WTC11 (cell line): Measurements from ENCODE around the gene NOL12. TPM values are rescaled to one million over a fixed set of nuclear protein-coding genes. Genes with fewer than 3 reads are reported as not detected.

Experiments
- ATAC-seq: fragments of 200-7000 bp; cut with Tn5 transposase; 2 replicates; pipeline ENCODE4 v1.10.0; 2021; ENCODE audit warnings: mild to moderate bottlenecking, moderate library complexity
- CTCF ChIA-PET: fragments of 300-600 bp; sonication (Branson Sonifier 250); formaldehyde crosslinking; loops from one replicate; lab custom pipeline; 2021; ENCODE audit warnings: antibody characterized with exemption; lab: Charles Lee
- POLR2A ChIA-PET: fragments of 350-600 bp; sonication (Branson Sonifier 250); formaldehyde crosslinking; loops from one replicate; lab custom pipeline; 2021; ENCODE audit warnings: antibody characterized with exemption; lab: Charles Lee
- DNase-seq: peaks from one replicate; pipeline ENCODE4 v3.0.0; 2021; ENCODE audit warnings: low spot score
- H3K27ac Mint-ChIP-seq: 2 replicates; pipeline ENCODE4 v1.8.0; 2021; ENCODE audit warnings: mixed read lengths
- H3K27me3 Mint-ChIP-seq: 2 replicates; pipeline ENCODE4 v1.8.0; 2021; ENCODE audit warnings: low read depth, mild to moderate bottlenecking, moderate library complexity, mixed read lengths
- H3K36me3 Mint-ChIP-seq: 2 replicates; pipeline ENCODE4 v1.8.0; 2021; ENCODE audit warnings: mixed read lengths
- H3K4me1 Mint-ChIP-seq: 2 replicates; pipeline ENCODE4 v1.8.0; 2022; ENCODE audit warnings: mixed read lengths
- H3K4me3 Mint-ChIP-seq: 2 replicates; pipeline ENCODE4 v1.8.0; 2021; ENCODE audit warnings: mild to moderate bottlenecking, moderate library complexity, mixed read lengths
- H3K9me3 Mint-ChIP-seq: 2 replicates; pipeline ENCODE4 v1.8.0; 2021; ENCODE audit warnings: mixed read lengths
- CBFB ChIP-seq: sonication (generic); formaldehyde crosslinking; IDR thresholded peaks from 2 replicates; pipeline ENCODE4 v1.8.1; 2022; ENCODE audit warnings: mild to moderate bottlenecking, low read depth, missing genetic modification reagents
- CTCF ChIP-seq: fragments of 200-600 bp; IDR thresholded peaks from 2 replicates; pipeline ENCODE4 v1.8.0; 2022; ENCODE audit warnings: antibody characterized with exemption
- EMX1 ChIP-seq: fragments of 250-450 bp; sonication (Bioruptor Pico); IDR thresholded peaks from 2 replicates; pipeline ENCODE4 v1.8.0; 2021; ENCODE audit warnings: mild to moderate bottlenecking
- ESRRA ChIP-seq: sonication (generic); formaldehyde crosslinking; IDR thresholded peaks from 2 replicates; pipeline ENCODE4 v1.8.1; 2022; ENCODE audit warnings: mild to moderate bottlenecking, missing genetic modification reagents, borderline replicate concordance
- FOXK1 ChIP-seq: sonication (generic); formaldehyde crosslinking; IDR thresholded peaks from 2 replicates; pipeline ENCODE4 v1.8.0; 2022; ENCODE audit warnings: mild to moderate bottlenecking, moderate library complexity, missing genetic modification reagents
- FOXP1 ChIP-seq: sonication (generic); formaldehyde crosslinking; IDR thresholded peaks from 2 replicates; pipeline ENCODE4 v1.8.0; 2022; ENCODE audit warnings: missing genetic modification reagents, mild to moderate bottlenecking, moderate library complexity, borderline replicate concordance
- HMGXB4 ChIP-seq: sonication (generic); formaldehyde crosslinking; IDR thresholded peaks from 2 replicates; pipeline ENCODE4 v1.8.1; 2023; ENCODE audit warnings: mild to moderate bottlenecking, moderate library complexity, missing genetic modification reagents
- KAT7 ChIP-seq: sonication (generic); formaldehyde crosslinking; IDR thresholded peaks from 2 replicates; pipeline ENCODE4 v1.8.1; 2023; ENCODE audit warnings: missing genetic modification reagents, mild to moderate bottlenecking, borderline replicate concordance
- MXD4 ChIP-seq: fragments of 250-450 bp; sonication (Bioruptor Pico); IDR thresholded peaks from 2 replicates; pipeline ENCODE4 v1.8.0; 2021; ENCODE audit warnings: mild to moderate bottlenecking, moderate library complexity, borderline replicate concordance
- SMAD3 ChIP-seq: sonication (generic); formaldehyde crosslinking; IDR thresholded peaks from 2 replicates; pipeline ENCODE4 v1.8.0; 2022; ENCODE audit warnings: missing genetic modification reagents, mild to moderate bottlenecking, borderline replicate concordance
- STAT6 ChIP-seq: sonication (generic); formaldehyde crosslinking; conservative IDR thresholded peaks from 2 replicates; pipeline ENCODE4 v1.8.1; 2023; ENCODE audit warnings: mild to moderate bottlenecking, low read depth, missing genetic modification reagents, moderate library complexity
- TEAD4 ChIP-seq: sonication (generic); formaldehyde crosslinking; IDR thresholded peaks from 2 replicates; pipeline ENCODE4 v1.8.0; 2022; ENCODE audit warnings: mild to moderate bottlenecking, missing genetic modification reagents
- TP53 ChIP-seq: sonication (generic); formaldehyde crosslinking; IDR thresholded peaks from 2 replicates; pipeline ENCODE4 v1.8.1; 2023; ENCODE audit warnings: mild to moderate bottlenecking, missing genetic modification reagents
- ZBTB21 ChIP-seq: sonication (generic); formaldehyde crosslinking; IDR thresholded peaks from 2 replicates; pipeline ENCODE4 v1.8.1; 2023; ENCODE audit warnings: mild to moderate bottlenecking, missing genetic modification reagents, borderline replicate concordance
- ZNF281 ChIP-seq: sonication (generic); formaldehyde crosslinking; IDR thresholded peaks from 2 replicates; pipeline ENCODE4 v1.8.0; 2023; ENCODE audit warnings: mild to moderate bottlenecking, missing genetic modification reagents
- ZSCAN18 ChIP-seq: fragments of 250-450 bp; sonication (Bioruptor Pico); IDR thresholded peaks from 2 replicates; pipeline ENCODE4 v2.1.2; 2022; ENCODE audit warnings: mild to moderate bottlenecking, moderate library complexity
- total RNA-seq: library from RNA; stranded (reverse); gene quantifications from 3 replicates; pipeline ENCODE4 v1.2.3, GENCODE V29; 2021
- TF ChIP-seq, protein P1 (sequence below): sonication (generic); formaldehyde crosslinking; IDR thresholded peaks from 2 replicates; pipeline ENCODE4 v1.8.0; 2022; ENCODE audit warnings: missing genetic modification reagents
- TF ChIP-seq, protein P2 (sequence below): fragments of 250-450 bp; sonication (Bioruptor Pico); IDR thresholded peaks from 2 replicates; pipeline ENCODE4 v1.8.0; 2021; ENCODE audit warnings: mild to moderate bottlenecking

Gene NOL12
- total RNA-seq, 1 experiment from 2014 or later = 24.9 TPM

DNA sequence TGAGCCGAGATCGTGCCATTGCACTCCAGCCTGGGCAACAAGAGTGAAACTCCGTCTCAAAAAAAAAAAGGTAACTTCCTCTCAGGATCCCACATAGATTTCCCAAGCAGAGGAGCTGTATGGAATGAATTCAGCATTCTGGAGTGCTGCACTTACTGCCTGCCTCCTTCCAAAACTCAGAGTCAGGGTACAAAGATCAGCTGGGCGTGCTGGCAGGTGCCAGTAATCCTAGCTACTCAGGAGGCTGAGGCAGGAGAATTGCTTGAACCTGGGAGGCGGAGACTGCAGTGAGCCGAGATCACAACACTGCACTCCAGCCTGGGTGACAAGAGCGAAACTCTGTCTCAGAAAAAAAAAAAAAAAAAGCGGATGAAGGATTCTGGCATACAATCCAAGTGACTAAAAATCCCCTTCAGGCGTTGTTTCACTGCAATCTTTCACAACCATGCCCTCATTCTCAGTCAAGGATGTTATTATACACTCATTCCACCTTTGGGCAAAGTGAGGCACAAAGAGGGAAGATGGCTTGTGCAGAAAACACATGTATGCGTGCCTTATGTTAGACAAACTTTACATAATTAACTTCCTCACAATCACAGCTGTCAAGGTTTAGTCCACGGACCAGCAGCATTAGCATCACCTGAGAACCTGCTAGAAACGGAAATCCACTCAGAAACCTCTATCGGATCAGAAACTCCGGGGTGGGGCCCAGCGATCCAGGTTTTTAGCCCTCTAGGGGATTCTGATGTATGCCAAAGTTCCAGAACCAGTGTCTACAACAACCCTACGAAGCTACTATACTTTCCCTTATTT, 1.1 kb upstream of the NOL12 start (continued):
- TF ChIP-seq, protein P1, sequence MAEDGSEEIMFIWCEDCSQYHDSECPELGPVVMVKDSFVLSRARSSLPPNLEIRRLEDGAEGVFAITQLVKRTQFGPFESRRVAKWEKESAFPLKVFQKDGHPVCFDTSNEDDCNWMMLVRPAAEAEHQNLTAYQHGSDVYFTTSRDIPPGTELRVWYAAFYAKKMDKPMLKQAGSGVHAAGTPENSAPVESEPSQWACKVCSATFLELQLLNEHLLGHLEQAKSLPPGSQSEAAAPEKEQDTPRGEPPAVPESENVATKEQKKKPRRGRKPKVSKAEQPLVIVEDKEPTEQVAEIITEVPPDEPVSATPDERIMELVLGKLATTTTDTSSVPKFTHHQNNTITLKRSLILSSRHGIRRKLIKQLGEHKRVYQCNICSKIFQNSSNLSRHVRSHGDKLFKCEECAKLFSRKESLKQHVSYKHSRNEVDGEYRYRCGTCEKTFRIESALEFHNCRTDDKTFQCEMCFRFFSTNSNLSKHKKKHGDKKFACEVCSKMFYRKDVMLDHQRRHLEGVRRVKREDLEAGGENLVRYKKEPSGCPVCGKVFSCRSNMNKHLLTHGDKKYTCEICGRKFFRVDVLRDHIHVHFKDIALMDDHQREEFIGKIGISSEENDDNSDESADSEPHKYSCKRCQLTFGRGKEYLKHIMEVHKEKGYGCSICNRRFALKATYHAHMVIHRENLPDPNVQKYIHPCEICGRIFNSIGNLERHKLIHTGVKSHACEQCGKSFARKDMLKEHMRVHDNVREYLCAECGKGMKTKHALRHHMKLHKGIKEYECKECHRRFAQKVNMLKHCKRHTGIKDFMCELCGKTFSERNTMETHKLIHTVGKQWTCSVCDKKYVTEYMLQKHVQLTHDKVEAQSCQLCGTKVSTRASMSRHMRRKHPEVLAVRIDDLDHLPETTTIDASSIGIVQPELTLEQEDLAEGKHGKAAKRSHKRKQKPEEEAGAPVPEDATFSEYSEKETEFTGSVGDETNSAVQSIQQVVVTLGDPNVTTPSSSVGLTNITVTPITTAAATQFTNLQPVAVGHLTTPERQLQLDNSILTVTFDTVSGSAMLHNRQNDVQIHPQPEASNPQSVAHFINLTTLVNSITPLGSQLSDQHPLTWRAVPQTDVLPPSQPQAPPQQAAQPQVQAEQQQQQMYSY (CRISPR knock-in tag) = no peak
- TF ChIP-seq STAT6 (CRISPR knock-in tag) (no peak), CBFB (CRISPR knock-in tag) (no peak), EMX1 (no peak), FOXK1 (CRISPR knock-in tag) (no peak), SMAD3 (no peak), KAT7 (no peak), TEAD4 (CRISPR knock-in tag) (no peak)
- TF ChIP-seq, protein P2, sequence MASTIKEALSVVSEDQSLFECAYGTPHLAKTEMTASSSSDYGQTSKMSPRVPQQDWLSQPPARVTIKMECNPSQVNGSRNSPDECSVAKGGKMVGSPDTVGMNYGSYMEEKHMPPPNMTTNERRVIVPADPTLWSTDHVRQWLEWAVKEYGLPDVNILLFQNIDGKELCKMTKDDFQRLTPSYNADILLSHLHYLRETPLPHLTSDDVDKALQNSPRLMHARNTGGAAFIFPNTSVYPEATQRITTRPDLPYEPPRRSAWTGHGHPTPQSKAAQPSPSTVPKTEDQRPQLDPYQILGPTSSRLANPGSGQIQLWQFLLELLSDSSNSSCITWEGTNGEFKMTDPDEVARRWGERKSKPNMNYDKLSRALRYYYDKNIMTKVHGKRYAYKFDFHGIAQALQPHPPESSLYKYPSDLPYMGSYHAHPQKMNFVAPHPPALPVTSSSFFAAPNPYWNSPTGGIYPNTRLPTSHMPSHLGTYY (CRISPR knock-in tag) = no peak

DNA sequence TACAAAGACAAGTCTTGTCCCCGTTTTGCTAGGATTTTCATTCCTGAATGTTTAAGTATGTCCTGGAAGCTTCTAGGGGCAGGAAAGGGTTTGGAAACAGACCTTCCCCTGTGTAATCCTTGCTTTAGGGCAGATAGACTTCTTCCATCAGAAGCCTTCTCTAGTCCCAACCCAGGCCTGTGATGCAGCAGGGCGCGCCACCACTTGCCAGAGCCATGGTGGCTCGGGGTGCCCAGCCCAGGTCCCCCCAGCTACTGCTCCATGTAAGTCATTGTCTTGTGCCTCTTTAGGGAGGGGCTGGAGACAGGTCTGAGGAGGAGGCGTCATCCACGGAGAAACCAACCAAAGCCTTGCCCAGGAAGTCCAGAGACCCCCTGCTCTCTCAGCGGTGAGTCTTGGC, 4.3 kb downstream of the NOL12 start:
- DNase-seq = no peak
- H3K27ac Mint-ChIP-seq = no peak overlapping the region
- peaks cover 33% of the 10 kb centered on the region for H3K36me3 Mint-ChIP-seq
- no peak for ATAC-seq
- ChIA-PET CTCF (interaction anchor here (1.0 to 3.0 kb wide), 2 partner anchors 9 to 47 kb away, joined by 5 to 7 read pairs; no protein-coding TSS in a partner anchor), POLR2A (no interaction called here)
- H3K27me3 Mint-ChIP-seq = no peaks in the 10 kb centered on the region
- H3K9me3 Mint-ChIP-seq = no peaks in the 10 kb centered on the region
- H3K4me1 Mint-ChIP-seq = peaks cover 10% of the 10 kb centered on the region
- H3K4me3 Mint-ChIP-seq = no peak overlapping the region
- TF ChIP-seq CTCF (no peak), TEAD4 (CRISPR knock-in tag) (no peak), ZBTB21 (CRISPR knock-in tag) (no peak), HMGXB4 (CRISPR knock-in tag) (no peak), FOXP1 (no peak), TP53 (no peak), ZSCAN18 (CRISPR knock-in tag) (no peak), ZNF281 (CRISPR knock-in tag) (no peak), MXD4 (CRISPR knock-in tag) (no peak), ESRRA (no peak)
- TF ChIP-seq, protein P2 (CRISPR knock-in tag) = no peak
